Measurements from ENCODE around the gene COL15A1. TPM values are rescaled to one million over a fixed set of nuclear protein-coding genes. Genes with fewer than 3 reads are reported as not detected.
A peak's percentile ranks its signal among the peaks of the same experiment; 100 is the strongest.

Gene COL15A1
- total and polyA plus RNA-seq, 2 of the 13 experiments (the other 11 are each of a cell fraction or from before 2014, with no cell fraction given), result not detected

DNA sequence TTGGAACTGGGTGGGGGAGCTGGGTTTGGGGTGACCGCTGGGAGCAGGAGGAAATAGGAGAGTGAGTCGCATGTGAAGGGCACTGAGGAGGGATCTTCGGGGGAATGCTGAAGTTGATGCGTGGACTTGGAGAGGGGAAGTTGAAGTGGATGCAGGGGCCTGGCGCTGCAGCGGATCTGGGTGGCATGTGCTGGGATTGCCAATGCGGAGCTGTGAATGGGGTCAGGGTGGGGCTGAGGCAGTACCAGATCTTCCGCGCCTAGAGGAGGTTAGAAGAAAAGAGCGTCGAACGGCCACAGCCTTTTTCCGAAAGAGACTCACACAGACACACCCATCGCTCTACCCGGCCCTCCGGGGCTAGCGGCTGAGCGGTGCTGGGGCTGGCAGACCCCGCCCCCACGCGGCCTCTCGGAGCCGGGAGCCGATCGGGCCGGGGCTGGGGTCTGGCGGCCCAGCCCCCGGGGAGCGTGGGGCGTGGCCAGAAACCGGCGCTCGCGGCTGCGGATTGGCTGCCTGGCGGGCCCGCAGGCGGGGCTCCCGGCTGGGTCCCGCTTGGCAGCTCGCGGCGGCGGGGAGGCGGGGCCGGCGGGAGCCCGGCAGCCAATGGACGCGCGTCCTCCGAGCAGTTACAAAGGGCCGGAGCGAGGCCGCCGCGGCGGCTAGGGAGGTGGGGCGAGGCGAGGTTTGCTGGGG is 160.9 kb downstream of the COL15A1 start, which contains the start of gene TGFBR1 (continued):
- TF ChIP-seq ZNF660 (CRISPR knock-in tag; IDR thresholded peaks at IDR 0.05; ENCODE audit: borderline replicate concordance, low read depth) (no peak), SPEN (CRISPR knock-in tag; IDR thresholded peaks at IDR 0.05; ENCODE audit: low read depth) (0 out of 2 replicates have a peak, but pooled peaks have one; percentile 31), ZNF749 (CRISPR knock-in tag; IDR thresholded peaks at IDR 0.05; ENCODE audit: borderline replicate concordance) (0 out of 2 replicates have a peak, but pooled peaks have one; percentile 5), RAD21 (CRISPR knock-in tag; IDR thresholded peaks at IDR 0.05) (no peak), ZNF264 (CRISPR knock-in tag; IDR thresholded peaks at IDR 0.05) (0 out of 2 replicates have a peak, but pooled peaks have one; percentile 38), GLI4 (CRISPR knock-in tag; IDR thresholded peaks at IDR 0.05; ENCODE audit: borderline replicate concordance) (no peak), DR1 (CRISPR knock-in tag; IDR thresholded peaks at IDR 0.05) (peak; percentile 52; the same call in 1 of the 2 replicates), ZNF790 (CRISPR knock-in tag; IDR thresholded peaks at IDR 0.05; ENCODE audit: borderline replicate concordance) (no peak), ZFX (CRISPR knock-in tag; IDR thresholded peaks at IDR 0.05; ENCODE audit: low read depth) (peak; percentile 71), SALL2 (CRISPR knock-in tag; IDR thresholded peaks at IDR 0.05) (peak; percentile 67; the same call in 1 of the 2 replicates), FOXA3 (CRISPR knock-in tag; IDR thresholded peaks at IDR 0.05) (no peak), HCFC1 (IDR thresholded peaks at IDR 0.05; ENCODE audit: low read depth, low read length) (no peak), TAF1 (CRISPR knock-in tag; IDR thresholded peaks at IDR 0.05) (peak; percentile 45), ZNF605 (CRISPR knock-in tag; IDR thresholded peaks at IDR 0.05) (no peak), KDM3A (CRISPR knock-in tag; IDR thresholded peaks at IDR 0.05; ENCODE audit: low read depth) (no peak), NFATC3 (CRISPR knock-in tag; IDR thresholded peaks at IDR 0.05) (no peak), HOXA3 (CRISPR knock-in tag; IDR thresholded peaks at IDR 0.05) (peak; percentile 37; the same call in 1 of the 2 replicates), MTA3 (CRISPR knock-in tag; IDR thresholded peaks at IDR 0.05) (no peak)
- TF ChIP-seq, protein P1, sequence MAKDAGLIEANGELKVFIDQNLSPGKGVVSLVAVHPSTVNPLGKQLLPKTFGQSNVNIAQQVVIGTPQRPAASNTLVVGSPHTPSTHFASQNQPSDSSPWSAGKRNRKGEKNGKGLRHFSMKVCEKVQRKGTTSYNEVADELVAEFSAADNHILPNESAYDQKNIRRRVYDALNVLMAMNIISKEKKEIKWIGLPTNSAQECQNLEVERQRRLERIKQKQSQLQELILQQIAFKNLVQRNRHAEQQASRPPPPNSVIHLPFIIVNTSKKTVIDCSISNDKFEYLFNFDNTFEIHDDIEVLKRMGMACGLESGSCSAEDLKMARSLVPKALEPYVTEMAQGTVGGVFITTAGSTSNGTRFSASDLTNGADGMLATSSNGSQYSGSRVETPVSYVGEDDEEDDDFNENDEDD (CRISPR knock-in tag; IDR thresholded peaks at IDR 0.05; ENCODE audit: borderline replicate concordance), result peak; percentile 43; the same call in 1 of the 2 replicates
- TF ChIP-seq, protein P2, sequence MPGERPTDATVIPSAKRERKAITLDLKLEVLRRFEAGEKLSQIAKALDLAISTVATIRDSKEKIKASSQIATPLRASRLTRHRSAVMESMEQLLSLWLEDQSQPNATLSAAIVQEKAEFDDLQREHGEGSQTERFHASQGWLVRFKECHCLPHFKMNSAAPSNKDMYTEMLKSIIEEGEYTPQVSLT (CRISPR knock-in tag; IDR thresholded peaks at IDR 0.05; ENCODE audit: borderline replicate concordance, low read depth), result no peak
- TF ChIP-seq, protein P3, sequence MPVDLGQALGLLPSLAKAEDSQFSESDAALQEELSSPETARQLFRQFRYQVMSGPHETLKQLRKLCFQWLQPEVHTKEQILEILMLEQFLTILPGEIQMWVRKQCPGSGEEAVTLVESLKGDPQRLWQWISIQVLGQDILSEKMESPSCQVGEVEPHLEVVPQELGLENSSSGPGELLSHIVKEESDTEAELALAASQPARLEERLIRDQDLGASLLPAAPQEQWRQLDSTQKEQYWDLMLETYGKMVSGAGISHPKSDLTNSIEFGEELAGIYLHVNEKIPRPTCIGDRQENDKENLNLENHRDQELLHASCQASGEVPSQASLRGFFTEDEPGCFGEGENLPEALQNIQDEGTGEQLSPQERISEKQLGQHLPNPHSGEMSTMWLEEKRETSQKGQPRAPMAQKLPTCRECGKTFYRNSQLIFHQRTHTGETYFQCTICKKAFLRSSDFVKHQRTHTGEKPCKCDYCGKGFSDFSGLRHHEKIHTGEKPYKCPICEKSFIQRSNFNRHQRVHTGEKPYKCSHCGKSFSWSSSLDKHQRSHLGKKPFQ (CRISPR knock-in tag; IDR thresholded peaks at IDR 0.05; ENCODE audit: insufficient replicate concordance), result no peak
- TF ChIP-seq, protein P4, sequence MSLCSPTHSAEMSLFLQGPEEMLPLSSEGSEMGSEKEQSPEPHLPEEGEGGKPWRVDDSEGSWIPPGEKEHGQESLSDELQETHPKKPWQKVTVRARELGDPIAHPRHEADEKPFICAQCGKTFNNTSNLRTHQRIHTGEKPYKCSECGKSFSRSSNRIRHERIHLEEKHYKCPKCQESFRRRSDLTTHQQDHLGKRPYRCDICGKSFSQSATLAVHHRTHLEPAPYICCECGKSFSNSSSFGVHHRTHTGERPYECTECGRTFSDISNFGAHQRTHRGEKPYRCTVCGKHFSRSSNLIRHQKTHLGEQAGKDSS (CRISPR knock-in tag; IDR thresholded peaks at IDR 0.05; ENCODE audit: borderline replicate concordance, low read depth), result no peak
- TF ChIP-seq, protein P5, sequence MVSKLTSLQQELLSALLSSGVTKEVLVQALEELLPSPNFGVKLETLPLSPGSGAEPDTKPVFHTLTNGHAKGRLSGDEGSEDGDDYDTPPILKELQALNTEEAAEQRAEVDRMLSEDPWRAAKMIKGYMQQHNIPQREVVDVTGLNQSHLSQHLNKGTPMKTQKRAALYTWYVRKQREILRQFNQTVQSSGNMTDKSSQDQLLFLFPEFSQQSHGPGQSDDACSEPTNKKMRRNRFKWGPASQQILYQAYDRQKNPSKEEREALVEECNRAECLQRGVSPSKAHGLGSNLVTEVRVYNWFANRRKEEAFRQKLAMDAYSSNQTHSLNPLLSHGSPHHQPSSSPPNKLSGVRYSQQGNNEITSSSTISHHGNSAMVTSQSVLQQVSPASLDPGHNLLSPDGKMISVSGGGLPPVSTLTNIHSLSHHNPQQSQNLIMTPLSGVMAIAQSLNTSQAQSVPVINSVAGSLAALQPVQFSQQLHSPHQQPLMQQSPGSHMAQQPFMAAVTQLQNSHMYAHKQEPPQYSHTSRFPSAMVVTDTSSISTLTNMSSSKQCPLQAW (CRISPR knock-in tag; IDR thresholded peaks at IDR 0.05), result 0 out of 2 replicates have a peak, but pooled peaks have one; percentile 26
